Measurements from ENCODE around the gene CCDC32.

- TF ChIP-seq EZH2 (IDR thresholded peaks at IDR 0.05; ENCODE audit: borderline replicate concordance, insufficient read depth, low read depth, low read length, poor library complexity, severe bottlenecking): no peak
- TF ChIP-seq CTCF (IDR thresholded peaks at IDR 0.05): no peak
Observed at GRCh38 chr15:40545457-40545856, 19.4 kb downstream of the CCDC32 start.
